Measurements from ENCODE around the gene FAM241B. TPM values are rescaled to one million over a fixed set of nuclear protein-coding genes. Genes with fewer than 3 reads are reported as not detected.

FAM241B gene
- polyA plus RNA-seq, 1 donor from 2014 or later, result 135 TPM

DNA sequence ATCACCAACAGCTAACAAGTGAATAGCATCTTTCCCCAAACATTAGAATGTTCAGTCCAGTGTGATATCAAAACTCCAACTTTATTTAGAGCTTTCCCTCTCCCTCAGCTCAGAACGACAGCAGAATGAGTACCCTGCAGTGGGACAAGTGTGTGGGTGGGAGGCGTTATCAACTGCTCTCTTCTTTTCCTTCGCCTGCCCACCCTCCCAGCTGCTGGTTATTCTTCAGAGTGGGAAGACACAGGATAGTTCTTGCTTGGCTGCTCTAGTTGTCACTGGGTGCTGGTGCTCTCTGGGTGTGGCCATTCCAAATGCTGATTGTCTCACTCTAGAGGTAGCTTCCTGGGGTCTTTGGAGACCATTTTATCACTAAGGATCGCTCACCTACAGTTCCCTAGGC is 13.7 kb upstream of the FAM241B start:
- Histone ChIP-seq H4K20me1 (ENCODE audit: insufficient read depth) (no peaks in the 10 kb centered on the region), H3K4me3 (ENCODE audit: low read length) (no peak overlapping the region), H3K9me2 (ENCODE audit: insufficient read depth, low read length) (no peaks in the 10 kb centered on the region), H3K4me2 (ENCODE audit: low read length) (no peak overlapping the region), H3K9ac (ENCODE audit: low read length) (no peak overlapping the region), H3K27me3 (ENCODE audit: insufficient read depth, low read depth, low read length) (no peaks in the 10 kb centered on the region), H3K79me2 (replicated peaks; ENCODE audit: insufficient read depth, low read length) (no peaks in the 10 kb centered on the region), H3K36me3 (ENCODE audit: insufficient read depth, low read length) (no peaks in the 10 kb centered on the region), H3K9me3 (ENCODE audit: low read length) (no peaks in the 10 kb centered on the region), H3F3A (ENCODE audit: insufficient read depth, low read length, poor library complexity, severe bottlenecking) (no peaks in the 10 kb centered on the region), H3K27ac (ENCODE audit: low read length) (no peak overlapping the region), H2AFZ (ENCODE audit: low read depth, low read length) (no peak overlapping the region)
- TF ChIP-seq RAD21 (conservative IDR thresholded peaks at IDR 0.05), result no peak
- no peak for TF ChIP-seq POLR2AphosphoS5 (IDR thresholded peaks at IDR 0.05)
- TF ChIP-seq SMC3 (conservative IDR thresholded peaks at IDR 0.05; ENCODE audit: poor library complexity), result no peak
- TF ChIP-seq EZH2 (IDR thresholded peaks at IDR 0.05; ENCODE audit: borderline replicate concordance, insufficient read depth, low read length, poor library complexity, severe bottlenecking), result no peak
- TF ChIP-seq, protein P1, sequence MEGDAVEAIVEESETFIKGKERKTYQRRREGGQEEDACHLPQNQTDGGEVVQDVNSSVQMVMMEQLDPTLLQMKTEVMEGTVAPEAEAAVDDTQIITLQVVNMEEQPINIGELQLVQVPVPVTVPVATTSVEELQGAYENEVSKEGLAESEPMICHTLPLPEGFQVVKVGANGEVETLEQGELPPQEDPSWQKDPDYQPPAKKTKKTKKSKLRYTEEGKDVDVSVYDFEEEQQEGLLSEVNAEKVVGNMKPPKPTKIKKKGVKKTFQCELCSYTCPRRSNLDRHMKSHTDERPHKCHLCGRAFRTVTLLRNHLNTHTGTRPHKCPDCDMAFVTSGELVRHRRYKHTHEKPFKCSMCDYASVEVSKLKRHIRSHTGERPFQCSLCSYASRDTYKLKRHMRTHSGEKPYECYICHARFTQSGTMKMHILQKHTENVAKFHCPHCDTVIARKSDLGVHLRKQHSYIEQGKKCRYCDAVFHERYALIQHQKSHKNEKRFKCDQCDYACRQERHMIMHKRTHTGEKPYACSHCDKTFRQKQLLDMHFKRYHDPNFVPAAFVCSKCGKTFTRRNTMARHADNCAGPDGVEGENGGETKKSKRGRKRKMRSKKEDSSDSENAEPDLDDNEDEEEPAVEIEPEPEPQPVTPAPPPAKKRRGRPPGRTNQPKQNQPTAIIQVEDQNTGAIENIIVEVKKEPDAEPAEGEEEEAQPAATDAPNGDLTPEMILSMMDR (IDR thresholded peaks at IDR 0.05; ENCODE audit: poor library complexity, severe bottlenecking), result no peak
- no peak for TF ChIP-seq TAF1 (IDR thresholded peaks at IDR 0.05; ENCODE audit: low read depth)
- no peak for TF ChIP-seq EP300 (conservative IDR thresholded peaks at IDR 0.05; ENCODE audit: poor library complexity, severe bottlenecking)
- TF ChIP-seq, protein P2, sequence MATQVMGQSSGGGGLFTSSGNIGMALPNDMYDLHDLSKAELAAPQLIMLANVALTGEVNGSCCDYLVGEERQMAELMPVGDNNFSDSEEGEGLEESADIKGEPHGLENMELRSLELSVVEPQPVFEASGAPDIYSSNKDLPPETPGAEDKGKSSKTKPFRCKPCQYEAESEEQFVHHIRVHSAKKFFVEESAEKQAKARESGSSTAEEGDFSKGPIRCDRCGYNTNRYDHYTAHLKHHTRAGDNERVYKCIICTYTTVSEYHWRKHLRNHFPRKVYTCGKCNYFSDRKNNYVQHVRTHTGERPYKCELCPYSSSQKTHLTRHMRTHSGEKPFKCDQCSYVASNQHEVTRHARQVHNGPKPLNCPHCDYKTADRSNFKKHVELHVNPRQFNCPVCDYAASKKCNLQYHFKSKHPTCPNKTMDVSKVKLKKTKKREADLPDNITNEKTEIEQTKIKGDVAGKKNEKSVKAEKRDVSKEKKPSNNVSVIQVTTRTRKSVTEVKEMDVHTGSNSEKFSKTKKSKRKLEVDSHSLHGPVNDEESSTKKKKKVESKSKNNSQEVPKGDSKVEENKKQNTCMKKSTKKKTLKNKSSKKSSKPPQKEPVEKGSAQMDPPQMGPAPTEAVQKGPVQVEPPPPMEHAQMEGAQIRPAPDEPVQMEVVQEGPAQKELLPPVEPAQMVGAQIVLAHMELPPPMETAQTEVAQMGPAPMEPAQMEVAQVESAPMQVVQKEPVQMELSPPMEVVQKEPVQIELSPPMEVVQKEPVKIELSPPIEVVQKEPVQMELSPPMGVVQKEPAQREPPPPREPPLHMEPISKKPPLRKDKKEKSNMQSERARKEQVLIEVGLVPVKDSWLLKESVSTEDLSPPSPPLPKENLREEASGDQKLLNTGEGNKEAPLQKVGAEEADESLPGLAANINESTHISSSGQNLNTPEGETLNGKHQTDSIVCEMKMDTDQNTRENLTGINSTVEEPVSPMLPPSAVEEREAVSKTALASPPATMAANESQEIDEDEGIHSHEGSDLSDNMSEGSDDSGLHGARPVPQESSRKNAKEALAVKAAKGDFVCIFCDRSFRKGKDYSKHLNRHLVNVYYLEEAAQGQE (IDR thresholded peaks at IDR 0.05; ENCODE audit: borderline replicate concordance), result no peak
- TF ChIP-seq MXI1 (conservative IDR thresholded peaks at IDR 0.05; ENCODE audit: poor library complexity, severe bottlenecking), result no peak

DNA sequence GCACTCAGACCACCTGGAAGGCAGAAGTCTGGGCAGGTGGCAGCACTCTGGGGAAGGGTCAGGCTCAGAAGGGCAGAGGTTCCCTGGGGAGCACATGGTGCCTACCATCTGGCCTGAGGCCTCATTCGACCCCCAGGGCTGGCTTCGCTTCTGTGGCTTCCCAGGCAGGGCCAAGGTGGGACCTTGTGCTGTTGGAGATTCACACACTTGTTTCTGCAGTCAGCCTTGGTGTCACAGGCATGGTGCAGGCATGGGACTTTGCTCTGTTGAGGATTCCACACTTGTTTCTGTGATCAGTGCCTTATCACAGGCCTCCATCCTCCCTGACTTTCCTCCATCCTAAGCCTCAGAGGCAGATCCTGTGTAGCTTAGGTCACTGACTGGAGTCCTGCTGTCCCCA is 11.3 kb upstream of the FAM241B start:
- TF ChIP-seq SMC3 (conservative IDR thresholded peaks at IDR 0.05; ENCODE audit: poor library complexity), result no peak
- TF ChIP-seq MXI1 (conservative IDR thresholded peaks at IDR 0.05; ENCODE audit: poor library complexity, severe bottlenecking), result no peak
- no peak for TF ChIP-seq TAF1 (IDR thresholded peaks at IDR 0.05; ENCODE audit: low read depth)
- no peak for TF ChIP-seq EP300 (conservative IDR thresholded peaks at IDR 0.05; ENCODE audit: poor library complexity, severe bottlenecking)
- TF ChIP-seq, protein P2 (IDR thresholded peaks at IDR 0.05; ENCODE audit: borderline replicate concordance), result no peak
- no peak for TF ChIP-seq POLR2AphosphoS5 (IDR thresholded peaks at IDR 0.05)
- TF ChIP-seq, protein P1 (IDR thresholded peaks at IDR 0.05; ENCODE audit: poor library complexity, severe bottlenecking), result no peak
- TF ChIP-seq EZH2 (IDR thresholded peaks at IDR 0.05; ENCODE audit: borderline replicate concordance, insufficient read depth, low read length, poor library complexity, severe bottlenecking), result no peak
- no peak for TF ChIP-seq RAD21 (conservative IDR thresholded peaks at IDR 0.05)
- H3K27ac ChIP-seq (ENCODE audit: low read length), result no peak overlapping the region
- H3K4me2 ChIP-seq (ENCODE audit: low read length), result no peak overlapping the region
- no peak overlapping the region for H3K9ac ChIP-seq (ENCODE audit: low read length)
- H3K79me2 ChIP-seq (replicated peaks; ENCODE audit: insufficient read depth, low read length), result no peaks in the 10 kb centered on the region
- no peaks in the 10 kb centered on the region for H3K36me3 ChIP-seq (ENCODE audit: insufficient read depth, low read length)
- no peak overlapping the region for H3K4me3 ChIP-seq (ENCODE audit: low read length)
- H2AFZ ChIP-seq (ENCODE audit: low read depth, low read length), result no peak overlapping the region
- H3F3A ChIP-seq (ENCODE audit: insufficient read depth, low read length, poor library complexity, severe bottlenecking), result no peaks in the 10 kb centered on the region
- H4K20me1 ChIP-seq (ENCODE audit: insufficient read depth), result no peaks in the 10 kb centered on the region
- H3K27me3 ChIP-seq (ENCODE audit: insufficient read depth, low read depth, low read length), result no peaks in the 10 kb centered on the region
- no peaks in the 10 kb centered on the region for H3K9me2 ChIP-seq (ENCODE audit: insufficient read depth, low read length)
- H3K9me3 ChIP-seq (ENCODE audit: low read length), result no peaks in the 10 kb centered on the region
